PC-9 (cell line): ENCODE results near the gene TOMM6. TPM values are rescaled to one million over a fixed set of nuclear protein-coding genes. Genes with fewer than 3 reads are reported as not detected.

ENCODE experiments used
- BruUV-seq: library from RNA; stranded (reverse); fragments of 400-500 nt; replicated peaks from 2 replicates; lab custom pipeline; 2021; lab: Mats Ljungman, UMichigan
- CTCF ChIA-PET: fragments of 300-600 bp; sonication (Branson Sonifier 250); formaldehyde crosslinking; loops from one replicate; lab custom pipeline; 2022; ENCODE audit warnings: antibody characterized with exemption; lab: Charles Lee
- POLR2A ChIA-PET: fragments of 300-600 bp; sonication (Branson Sonifier 250); formaldehyde crosslinking; loops from one replicate; lab custom pipeline; 2022; ENCODE audit warnings: antibody characterized with exemption; ENCODE audit not compliant: unreplicated experiment; lab: Charles Lee
- DNase-seq, 2 experiments: peaks; one replicate each; pipeline versions ENCODE4 v3.0.0 to v3.0.0-alpha.2; 2015 to 2022; ENCODE audit warnings: mixed read lengths in 1 of 2
- H2AFZ ChIP-seq: fragments of 200-600 bp; sonication (generic); 2 replicates; pipeline ENCODE4 v1.8.1; 2017; ENCODE audit warnings: antibody characterized with exemption
- H3F3A ChIP-seq: fragments of 200-600 bp; sonication (generic); 2 replicates; pipeline ENCODE4 v1.8.1; 2017; ENCODE audit warnings: antibody characterized with exemption, mild to moderate bottlenecking, low read depth; ENCODE audit not compliant: insufficient read depth
- H3K27ac ChIP-seq: fragments of 200-600 bp; sonication (generic); 2 replicates; pipeline ENCODE4 v1.6.1; 2016; ENCODE audit warnings: mixed run types
- H3K27me3 ChIP-seq: fragments of 200-600 bp; sonication (generic); 2 replicates; pipeline ENCODE4 v1.6.1; 2016; ENCODE audit warnings: low read depth, mixed run types; ENCODE audit not compliant: insufficient read depth
- H3K36me3 ChIP-seq: fragments of 200-600 bp; sonication (generic); 2 replicates; pipeline ENCODE4 v1.6.1; 2016; ENCODE audit warnings: low read depth, mixed run types
- H3K4me1 ChIP-seq: fragments of 200-600 bp; sonication (generic); replicated peaks from 2 replicates; pipeline ENCODE4 v1.6.1; 2016; ENCODE audit warnings: mixed run types; ENCODE audit not compliant: insufficient read depth
- H3K4me2 ChIP-seq: fragments of 200-600 bp; sonication (generic); 2 replicates; pipeline ENCODE4 v1.6.1; 2017; ENCODE audit warnings: mixed run types
- H3K4me3 ChIP-seq: fragments of 200-600 bp; sonication (generic); 2 replicates; pipeline ENCODE4 v1.6.1; 2016; ENCODE audit warnings: mixed run types
- H3K79me2 ChIP-seq: fragments of 200-600 bp; sonication (generic); 2 replicates; pipeline ENCODE4 v1.6.1; 2017; ENCODE audit warnings: low read depth, mixed run types
- H3K9me2 ChIP-seq: fragments of 200-600 bp; sonication (generic); 2 replicates; pipeline ENCODE4 v1.8.1; 2017; ENCODE audit warnings: mild to moderate bottlenecking; ENCODE audit not compliant: insufficient read depth
- H3K9me3 ChIP-seq: fragments of 200-600 bp; sonication (generic); 2 replicates; pipeline ENCODE4 v1.8.1; 2016; ENCODE audit warnings: low read depth; ENCODE audit not compliant: insufficient read depth
- H4K20me1 ChIP-seq: fragments of 200-600 bp; sonication (generic); 2 replicates; pipeline ENCODE4 v1.8.1; 2017; ENCODE audit not compliant: insufficient read depth
- EZH2 ChIP-seq: fragments of 200-600 bp; sonication (generic); IDR thresholded peaks from 2 replicates; pipeline ENCODE4 v1.8.0; 2017; ENCODE audit warnings: antibody characterized with exemption, low read depth
- intact Hi-C: fragments of 100-400 bp; cut with micrococcal nuclease; formaldehyde crosslinking; loops from one replicate; pipeline ENCODE4 v1.10.0; 2022; ENCODE audit not compliant: unreplicated experiment
- total RNA-seq: library from RNA; stranded (reverse); gene quantifications from 2 replicates; pipeline ENCODE4 v1.2.3, GENCODE V29; 2021
- TF ChIP-seq, protein P1 (sequence below): fragments of 200-600 bp; sonication (generic); conservative IDR thresholded peaks from 2 replicates; pipeline ENCODE4 v1.6.1; 2017; ENCODE audit warnings: mixed run types, antibody characterized with exemption, mild to moderate bottlenecking, moderate library complexity

TOMM6 gene
- total RNA-seq, 1 experiment from 2014 or later = 170 TPM

DNA sequence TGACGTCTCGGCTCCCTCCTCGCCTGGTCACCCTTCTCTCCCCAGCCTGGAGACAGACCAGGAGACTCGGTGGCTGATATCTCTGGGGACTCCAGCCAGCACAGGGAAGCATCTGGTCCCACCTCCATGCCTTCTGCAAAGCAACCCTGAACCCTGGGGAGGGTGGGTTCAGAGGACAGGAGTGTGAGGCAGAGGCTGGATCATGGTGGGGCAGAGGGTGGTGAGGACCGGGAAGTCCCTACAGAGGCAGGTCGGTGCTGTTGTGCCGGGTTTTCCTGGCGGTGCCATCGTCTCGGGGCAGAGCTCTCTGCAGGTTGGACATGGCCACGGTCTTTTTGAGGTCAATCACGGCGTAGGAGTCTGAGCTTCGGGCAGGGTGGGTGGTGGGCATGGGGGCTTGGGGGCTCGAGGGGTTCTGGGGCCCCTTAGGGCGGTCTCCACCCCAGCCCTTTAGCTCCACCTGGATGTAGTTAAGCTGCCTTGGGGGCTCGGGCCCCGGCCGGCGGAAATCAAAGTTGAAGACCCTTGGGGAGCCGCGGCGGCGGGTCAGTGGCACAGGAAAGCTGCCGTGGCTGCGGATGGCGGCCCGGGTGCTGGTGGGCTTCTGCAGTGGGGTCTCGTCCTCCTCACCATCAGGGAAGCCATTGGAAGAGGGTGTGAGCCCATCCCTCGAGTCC, 17.0 kb upstream of the TOMM6 start:
- CTCF ChIA-PET = interaction anchor here (0.6 kb wide), 1 partner anchor 292 kb away, joined by 8 read pairs; no protein-coding TSS in a partner anchor
- intact Hi-C loops = no loop called here

DNA sequence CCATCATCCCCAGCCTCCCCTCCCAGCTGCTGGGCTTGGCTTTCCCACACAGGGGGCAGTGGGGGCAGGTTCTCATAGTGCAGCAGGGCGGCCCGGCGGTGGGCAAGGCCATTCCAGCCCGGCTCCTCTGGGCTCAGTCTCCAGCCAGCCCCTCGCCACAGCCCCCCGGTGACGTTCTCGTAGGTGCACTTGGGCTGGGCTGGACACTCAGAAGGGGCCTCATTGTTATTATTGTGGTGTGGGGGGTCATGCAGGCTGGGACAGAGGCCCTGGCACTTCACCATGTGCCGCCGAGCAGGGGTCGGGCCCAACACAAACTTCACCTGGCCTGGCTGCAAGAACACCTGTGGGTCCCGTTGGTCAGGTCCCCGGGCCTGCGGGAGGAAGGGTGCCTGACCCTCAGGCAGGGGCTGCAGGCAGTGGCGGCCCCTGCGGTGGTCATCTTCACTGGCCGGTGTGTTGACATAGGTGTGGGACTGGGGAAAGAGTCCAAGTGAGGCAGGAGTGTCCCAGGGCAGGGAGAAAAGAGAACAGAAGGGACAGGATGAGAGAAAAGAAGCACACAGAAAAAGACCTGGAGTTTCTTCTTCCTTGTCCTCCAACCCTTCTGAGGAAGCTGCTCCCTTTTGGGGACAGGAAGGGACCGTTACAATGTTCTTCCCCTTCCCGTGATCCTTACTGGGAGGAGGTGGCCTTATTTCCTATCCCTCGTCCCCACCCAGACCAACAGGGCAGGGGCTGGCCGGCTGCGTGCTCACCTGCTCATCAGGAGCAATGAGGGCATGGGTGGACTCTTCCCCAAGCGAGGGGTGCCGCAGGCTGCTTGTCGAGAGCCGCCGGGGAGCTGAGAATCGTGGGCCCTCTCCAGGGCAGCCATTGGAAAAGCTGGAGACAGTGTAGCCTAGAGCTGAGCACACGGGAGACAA, 16.2 kb upstream of the TOMM6 start:
- ChIA-PET CTCF (interaction anchor here (0.6 kb wide), 1 partner anchor 291 kb away, joined by 8 read pairs; no protein-coding TSS in a partner anchor), POLR2A (no interaction called here)
- H3K4me1 ChIP-seq = peaks cover 19% of the 10 kb centered on the region
- no peak overlapping the region for H3K4me2 ChIP-seq
- no peaks in the 10 kb centered on the region for H3K27me3 ChIP-seq
- H3K79me2 ChIP-seq = no peaks in the 10 kb centered on the region
- BruUV-seq = no TSS peak
- no peaks in the 10 kb centered on the region for H3K36me3 ChIP-seq
- H3K27ac ChIP-seq = no peak overlapping the region
- H3K9me2 ChIP-seq = no peaks in the 10 kb centered on the region
- DNase-seq = no peak
- no peak for TF ChIP-seq EZH2
- TF ChIP-seq, protein P1, sequence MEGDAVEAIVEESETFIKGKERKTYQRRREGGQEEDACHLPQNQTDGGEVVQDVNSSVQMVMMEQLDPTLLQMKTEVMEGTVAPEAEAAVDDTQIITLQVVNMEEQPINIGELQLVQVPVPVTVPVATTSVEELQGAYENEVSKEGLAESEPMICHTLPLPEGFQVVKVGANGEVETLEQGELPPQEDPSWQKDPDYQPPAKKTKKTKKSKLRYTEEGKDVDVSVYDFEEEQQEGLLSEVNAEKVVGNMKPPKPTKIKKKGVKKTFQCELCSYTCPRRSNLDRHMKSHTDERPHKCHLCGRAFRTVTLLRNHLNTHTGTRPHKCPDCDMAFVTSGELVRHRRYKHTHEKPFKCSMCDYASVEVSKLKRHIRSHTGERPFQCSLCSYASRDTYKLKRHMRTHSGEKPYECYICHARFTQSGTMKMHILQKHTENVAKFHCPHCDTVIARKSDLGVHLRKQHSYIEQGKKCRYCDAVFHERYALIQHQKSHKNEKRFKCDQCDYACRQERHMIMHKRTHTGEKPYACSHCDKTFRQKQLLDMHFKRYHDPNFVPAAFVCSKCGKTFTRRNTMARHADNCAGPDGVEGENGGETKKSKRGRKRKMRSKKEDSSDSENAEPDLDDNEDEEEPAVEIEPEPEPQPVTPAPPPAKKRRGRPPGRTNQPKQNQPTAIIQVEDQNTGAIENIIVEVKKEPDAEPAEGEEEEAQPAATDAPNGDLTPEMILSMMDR = no peak
- intact Hi-C loops = no loop called here
- no peak overlapping the region for H2AFZ ChIP-seq
- H3K4me3 ChIP-seq = no peak overlapping the region
- H3F3A ChIP-seq = peaks cover 9% of the 10 kb centered on the region; the same call in 1 of the 2 replicates
- no peaks in the 10 kb centered on the region for H3K9me3 ChIP-seq
- H4K20me1 ChIP-seq = no peaks in the 10 kb centered on the region

More for the DNA sequence above, 17.0 kb upstream of the TOMM6 start:
- no peak for DNase-seq
- Histone ChIP-seq H3K27ac (no peak overlapping the region), H2AFZ (no peak overlapping the region), H3K4me1 (peaks cover 27% of the 10 kb centered on the region), H3K36me3 (no peaks in the 10 kb centered on the region), H4K20me1 (no peaks in the 10 kb centered on the region), H3K9me2 (no peaks in the 10 kb centered on the region), H3K27me3 (no peaks in the 10 kb centered on the region), H3K79me2 (no peaks in the 10 kb centered on the region), H3K4me3 (no peak overlapping the region), H3K9me3 (no peaks in the 10 kb centered on the region), H3K4me2 (no peak overlapping the region), H3F3A (peaks cover 13% of the 10 kb centered on the region; the same call in 1 of the 2 replicates)
- TF ChIP-seq EZH2 = no peak
- TF ChIP-seq, protein P1 = no peak
- BruUV-seq = no TSS peak
- POLR2A ChIA-PET = interaction anchor here (0.7 kb wide), 1 partner anchor 196 kb away, joined by 3 read pairs; no protein-coding TSS in a partner anchor

GRCh38 chr6:41774841-41775240, 12.7 kb upstream of the TOMM6 start:
- ChIA-PET POLR2A (interaction anchor here (0.5 to 0.7 kb wide), 2 partner anchors 9 to 14 kb away, joined by 3 read pairs; no protein-coding TSS in a partner anchor), CTCF (interaction anchor here (0.9 kb wide), 1 partner anchor 38 kb away, joined by 21 read pairs; no protein-coding TSS in a partner anchor)
- intact Hi-C loops = no loop called here
- Histone ChIP-seq H3K36me3 (no peaks in the 10 kb centered on the region), H3K4me2 (no peak overlapping the region), H3F3A (0 out of 2 replicates have a peak, but pooled peaks cover 3% of the 10 kb centered on the region), H3K27ac (no peak overlapping the region), H3K27me3 (no peaks in the 10 kb centered on the region), H4K20me1 (no peaks in the 10 kb centered on the region), H2AFZ (no peak overlapping the region), H3K4me3 (no peak overlapping the region), H3K4me1 (peaks cover 7% of the 10 kb centered on the region; the same call in 1 of the 2 replicates), H3K9me2 (no peaks in the 10 kb centered on the region), H3K79me2 (no peaks in the 10 kb centered on the region), H3K9me3 (no peaks in the 10 kb centered on the region)
- TF ChIP-seq, protein P1 = no peak
- TF ChIP-seq EZH2 = no peak
- DNase-seq = no peak
- no TSS peak for BruUV-seq
